ENCODE results near the gene CANT1.

Gene CANT1

GRCh38 chr17:79009397-79010303 lies at the start of gene CANT1:
TSS of gene CANT1 (minus strand) at chr17:79009764. CDS start at chr17:78997622, 12,142 bp downstream.
- H3K27ac ChIP-seq (ENCODE audit: low read length): no peak within 1 kb of the TSS
- H3K4me1 ChIP-seq (ENCODE audit: control insufficient read depth, low read depth, low read length): no peaks in the 10 kb centered on the region
- peak within 1 kb of the TSS; percentile 83 for H3K4me3 ChIP-seq (ENCODE audit: low read length)

GRCh38 chr17:79057737-79058385 lies 48.3 kb upstream of the CANT1 start:
- Histone ChIP-seq H3K9me3 (ENCODE audit: control insufficient read depth, low read depth, low read length) (no peaks in the 10 kb centered on the region), H3K27me3 (ENCODE audit: control insufficient read depth, insufficient read depth, low read length) (no peaks in the 10 kb centered on the region), H3K36me3 (ENCODE audit: control insufficient read depth, low read depth, low read length) (no peaks in the 10 kb centered on the region), H3K27ac (ENCODE audit: low read length) (no peak overlapping the region), H3K4me1 (ENCODE audit: control insufficient read depth, low read depth, low read length) (no peaks in the 10 kb centered on the region), H3K4me3 (ENCODE audit: low read length) (no peak overlapping the region), H3K9ac (ENCODE audit: low read length) (no peak overlapping the region)

More at GRCh38 chr17:79009397-79010303, at the start of gene CANT1:
- no peaks in the 10 kb centered on the region for H3K36me3 ChIP-seq (ENCODE audit: control insufficient read depth, low read depth, low read length)
- peak within 1 kb of the TSS; percentile 40 for H3K9ac ChIP-seq (ENCODE audit: low read length)
- peaks cover 9% of the 10 kb centered on the region for H3K9me3 ChIP-seq (ENCODE audit: control insufficient read depth, low read depth, low read length)
- H3K27me3 ChIP-seq (ENCODE audit: control insufficient read depth, insufficient read depth, low read length): peaks cover 43% of the 10 kb centered on the region

GRCh38 chr17:79055197-79055596 lies 45.6 kb upstream of the CANT1 start:
- no peaks in the 10 kb centered on the region for H3K27me3 ChIP-seq (ENCODE audit: control insufficient read depth, insufficient read depth, low read length)
- H3K4me1 ChIP-seq (ENCODE audit: control insufficient read depth, low read depth, low read length): no peaks in the 10 kb centered on the region
- H3K4me3 ChIP-seq (ENCODE audit: low read length): no peak overlapping the region
- no peaks in the 10 kb centered on the region for H3K36me3 ChIP-seq (ENCODE audit: control insufficient read depth, low read depth, low read length)
- no peak overlapping the region for H3K27ac ChIP-seq (ENCODE audit: low read length)
- H3K9me3 ChIP-seq (ENCODE audit: control insufficient read depth, low read depth, low read length): no peaks in the 10 kb centered on the region
- H3K9ac ChIP-seq (ENCODE audit: low read length): no peak overlapping the region

GRCh38 chr17:79054200-79054960 lies 44.8 kb upstream of the CANT1 start:
- Histone ChIP-seq H3K9ac (ENCODE audit: low read length) (no peak overlapping the region), H3K36me3 (ENCODE audit: control insufficient read depth, low read depth, low read length) (no peaks in the 10 kb centered on the region), H3K27ac (ENCODE audit: low read length) (no peak overlapping the region), H3K27me3 (ENCODE audit: control insufficient read depth, insufficient read depth, low read length) (no peaks in the 10 kb centered on the region), H3K4me3 (ENCODE audit: low read length) (no peak overlapping the region), H3K4me1 (ENCODE audit: control insufficient read depth, low read depth, low read length) (no peaks in the 10 kb centered on the region), H3K9me3 (ENCODE audit: control insufficient read depth, low read depth, low read length) (no peaks in the 10 kb centered on the region)

GRCh38 chr17:79053251-79053925 lies 43.8 kb upstream of the CANT1 start:
- no peaks in the 10 kb centered on the region for H3K4me1 ChIP-seq (ENCODE audit: control insufficient read depth, low read depth, low read length)
- H3K27ac ChIP-seq (ENCODE audit: low read length): no peak overlapping the region
- H3K4me3 ChIP-seq (ENCODE audit: low read length): no peak overlapping the region
- H3K36me3 ChIP-seq (ENCODE audit: control insufficient read depth, low read depth, low read length): no peaks in the 10 kb centered on the region
- no peaks in the 10 kb centered on the region for H3K9me3 ChIP-seq (ENCODE audit: control insufficient read depth, low read depth, low read length)
- no peaks in the 10 kb centered on the region for H3K27me3 ChIP-seq (ENCODE audit: control insufficient read depth, insufficient read depth, low read length)
- H3K9ac ChIP-seq (ENCODE audit: low read length): no peak overlapping the region

DNA sequence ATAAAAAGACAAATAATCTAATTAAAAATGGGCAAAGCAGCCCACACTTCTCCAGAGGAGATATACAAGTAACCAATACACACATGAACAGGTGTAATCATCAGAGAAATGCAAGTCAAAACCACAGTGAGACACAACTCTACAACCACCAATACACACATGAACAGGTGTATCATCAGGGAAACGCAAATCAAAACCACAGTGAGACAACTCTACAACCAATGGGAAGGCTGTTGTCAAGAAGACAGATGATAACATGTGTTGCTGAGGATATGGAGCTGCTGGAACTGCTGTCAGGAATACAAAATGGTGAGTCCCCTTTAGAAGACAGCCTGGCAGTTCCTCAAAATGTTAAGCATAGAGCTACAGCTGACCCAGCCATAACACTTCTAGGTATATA lies 42.6 kb upstream of the CANT1 start:
- Histone ChIP-seq H3K27me3 (ENCODE audit: control insufficient read depth, insufficient read depth, low read length) (no peaks in the 10 kb centered on the region), H3K9ac (ENCODE audit: low read length) (no peak overlapping the region), H3K4me1 (ENCODE audit: control insufficient read depth, low read depth, low read length) (no peaks in the 10 kb centered on the region), H3K36me3 (ENCODE audit: control insufficient read depth, low read depth, low read length) (no peaks in the 10 kb centered on the region), H3K4me3 (ENCODE audit: low read length) (no peak overlapping the region), H3K9me3 (ENCODE audit: control insufficient read depth, low read depth, low read length) (no peaks in the 10 kb centered on the region), H3K27ac (ENCODE audit: low read length) (no peak overlapping the region)

DNA sequence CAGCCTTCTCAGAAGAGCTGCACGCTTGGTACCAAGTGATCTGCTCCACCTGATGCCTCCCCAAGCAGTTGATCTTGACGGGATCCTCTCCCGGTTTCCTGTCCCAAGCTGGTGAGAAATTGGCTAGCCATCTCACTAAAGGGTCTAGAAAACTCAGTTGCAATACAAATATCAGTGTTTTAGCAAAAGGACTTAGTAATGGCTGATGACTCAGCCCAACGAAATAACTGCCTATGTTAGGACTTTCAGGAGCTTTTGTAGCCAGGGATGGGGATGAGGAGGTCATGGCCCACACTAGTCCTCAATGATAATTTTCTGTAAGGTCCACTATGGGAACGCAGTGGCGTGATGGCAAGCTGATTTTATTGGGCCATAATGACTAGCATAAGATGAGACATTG lies 41.7 kb upstream of the CANT1 start:
- Histone ChIP-seq H3K27ac (ENCODE audit: low read length) (no peak overlapping the region), H3K27me3 (ENCODE audit: control insufficient read depth, insufficient read depth, low read length) (no peaks in the 10 kb centered on the region), H3K9ac (ENCODE audit: low read length) (no peak overlapping the region), H3K4me1 (ENCODE audit: control insufficient read depth, low read depth, low read length) (no peaks in the 10 kb centered on the region), H3K4me3 (ENCODE audit: low read length) (no peak overlapping the region), H3K36me3 (ENCODE audit: control insufficient read depth, low read depth, low read length) (no peaks in the 10 kb centered on the region), H3K9me3 (ENCODE audit: control insufficient read depth, low read depth, low read length) (no peaks in the 10 kb centered on the region)

DNA sequence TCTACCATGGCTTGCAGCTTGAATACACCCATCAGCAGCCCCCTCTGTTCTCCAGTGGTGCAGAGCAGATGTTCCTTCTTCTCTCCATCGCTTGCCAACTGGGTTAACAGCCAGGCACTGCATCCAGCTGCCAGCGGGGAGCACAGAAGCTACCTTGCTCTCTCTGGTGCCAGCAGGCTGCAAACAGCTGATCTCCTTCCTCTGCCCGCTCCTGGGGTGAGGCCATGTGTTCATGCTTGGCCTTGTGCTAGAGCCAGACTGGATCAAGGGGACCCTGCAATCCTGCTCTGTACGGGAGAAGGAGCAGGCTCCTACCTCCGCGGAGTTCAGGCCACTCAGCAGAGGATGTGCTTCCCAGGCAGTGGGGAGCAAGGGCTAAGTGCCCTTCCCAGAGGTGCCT lies 41.0 kb upstream of the CANT1 start:
- Histone ChIP-seq H3K9me3 (ENCODE audit: control insufficient read depth, low read depth, low read length) (no peaks in the 10 kb centered on the region), H3K9ac (ENCODE audit: low read length) (no peak overlapping the region), H3K27me3 (ENCODE audit: control insufficient read depth, insufficient read depth, low read length) (no peaks in the 10 kb centered on the region), H3K36me3 (ENCODE audit: control insufficient read depth, low read depth, low read length) (no peaks in the 10 kb centered on the region), H3K27ac (ENCODE audit: low read length) (no peak overlapping the region), H3K4me3 (ENCODE audit: low read length) (no peak overlapping the region), H3K4me1 (ENCODE audit: control insufficient read depth, low read depth, low read length) (no peaks in the 10 kb centered on the region)

GRCh38 chr17:79049821-79050220 lies 40.3 kb upstream of the CANT1 start:
- Histone ChIP-seq H3K9me3 (ENCODE audit: control insufficient read depth, low read depth, low read length) (no peaks in the 10 kb centered on the region), H3K4me1 (ENCODE audit: control insufficient read depth, low read depth, low read length) (no peaks in the 10 kb centered on the region), H3K36me3 (ENCODE audit: control insufficient read depth, low read depth, low read length) (no peaks in the 10 kb centered on the region), H3K27ac (ENCODE audit: low read length) (no peak overlapping the region), H3K27me3 (ENCODE audit: control insufficient read depth, insufficient read depth, low read length) (peaks cover 1% of the 10 kb centered on the region), H3K4me3 (ENCODE audit: low read length) (no peak overlapping the region), H3K9ac (ENCODE audit: low read length) (no peak overlapping the region)

- H3K27ac ChIP-seq (ENCODE audit: low read length): no peak overlapping the region
- H3K36me3 ChIP-seq (ENCODE audit: control insufficient read depth, low read depth, low read length): no peaks in the 10 kb centered on the region
- H3K9ac ChIP-seq (ENCODE audit: low read length): no peak overlapping the region
- H3K9me3 ChIP-seq (ENCODE audit: control insufficient read depth, low read depth, low read length): no peaks in the 10 kb centered on the region
- H3K4me3 ChIP-seq (ENCODE audit: low read length): no peak overlapping the region
- peaks cover 9% of the 10 kb centered on the region for H3K27me3 ChIP-seq (ENCODE audit: control insufficient read depth, insufficient read depth, low read length)
- H3K4me1 ChIP-seq (ENCODE audit: control insufficient read depth, low read depth, low read length): no peaks in the 10 kb centered on the region
These were observed 39.5 kb upstream of the CANT1 start for GRCh38 chr17:79048826-79049755.

All from iPS-18a (cell line).